ENCODE measurements around the gene CASKIN1.
A peak's percentile ranks its signal among the peaks of the same experiment; 100 is the strongest.

The CASKIN1 gene

DNA sequence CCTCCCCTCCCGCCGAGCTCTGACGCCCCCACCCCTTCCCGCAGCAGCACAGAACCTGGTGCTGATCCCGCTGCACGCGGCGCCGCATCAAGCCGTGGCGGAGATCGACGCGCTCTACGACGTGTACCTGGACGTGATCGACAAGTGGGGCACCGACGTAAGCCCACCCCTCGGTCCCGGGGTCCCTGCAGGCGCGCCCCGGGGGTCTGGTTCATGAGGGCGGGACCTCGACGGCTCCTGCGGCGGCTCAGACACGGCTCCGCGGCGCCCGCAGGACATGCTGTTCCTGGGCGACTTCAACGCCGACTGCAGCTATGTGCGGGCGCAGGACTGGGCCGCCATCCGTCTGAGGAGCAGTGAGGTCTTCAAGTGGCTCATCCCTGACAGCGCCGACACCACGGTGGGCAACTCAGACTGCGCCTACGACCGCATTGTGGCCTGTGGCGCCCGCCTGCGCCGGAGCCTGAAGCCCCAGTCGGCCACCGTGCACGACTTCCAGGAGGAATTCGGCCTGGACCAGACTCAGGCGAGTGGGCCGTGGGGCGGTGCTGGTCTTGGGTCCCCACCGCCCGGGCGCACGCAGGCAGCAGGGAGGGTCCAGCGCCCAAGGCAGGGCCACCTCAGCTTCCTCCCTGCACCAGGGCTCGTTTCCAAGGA lies 41.2 kb upstream of the CASKIN1 start:
- WGBS (ENCODE audit: insufficient coverage, insufficient read length): no CpG with 5 or more reads among the region's 65 CpGs
- H3K36me3 ChIP-seq (ENCODE audit: control insufficient read depth, insufficient read depth, low read length): peaks cover 23% of the 10 kb centered on the region
- H3K4me1 ChIP-seq (ENCODE audit: control insufficient read depth, insufficient read depth, low read length): peaks cover 4% of the 10 kb centered on the region
- H3K4me3 ChIP-seq (ENCODE audit: low read length): peak overlapping the region; percentile 19; the same call in 1 of the 2 replicates
- H3K9me3 ChIP-seq (ENCODE audit: control insufficient read depth, insufficient read depth, low read length): no peaks in the 10 kb centered on the region
- no peak overlapping the region for H3K27ac ChIP-seq (ENCODE audit: low read length)
- DNase-seq (ENCODE audit: low read depth, low spot score): no peak
- no peaks in the 10 kb centered on the region; the same call in 1 of the 2 replicates for H3K27me3 ChIP-seq (ENCODE audit: control insufficient read depth, insufficient read depth, low read length)

DNA sequence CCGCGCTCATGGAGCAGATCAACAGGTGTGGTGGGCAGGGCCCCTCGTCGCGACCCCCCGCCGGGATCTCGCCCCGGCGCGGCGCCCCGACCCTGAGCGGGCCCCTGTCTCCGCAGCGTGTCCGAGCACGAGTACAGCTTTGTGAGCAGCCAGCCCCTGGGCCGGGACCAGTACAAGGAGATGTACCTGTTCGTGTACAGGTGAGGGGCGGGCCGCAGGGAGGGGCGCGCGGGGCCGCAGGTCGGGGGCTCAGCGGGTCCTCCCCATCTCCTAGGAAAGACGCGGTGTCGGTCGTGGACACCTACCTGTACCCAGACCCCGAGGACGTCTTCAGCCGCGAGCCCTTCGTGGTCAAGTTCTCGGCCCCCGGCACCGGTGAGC lies 40.7 kb upstream of the CASKIN1 start:
- Histone ChIP-seq H3K36me3 (ENCODE audit: control insufficient read depth, insufficient read depth, low read length) (peaks cover 22% of the 10 kb centered on the region; the same call in 1 of the 2 replicates), H3K9me3 (ENCODE audit: control insufficient read depth, insufficient read depth, low read length) (no peaks in the 10 kb centered on the region), H3K27me3 (ENCODE audit: control insufficient read depth, insufficient read depth, low read length) (no peaks in the 10 kb centered on the region; the same call in 1 of the 2 replicates), H3K4me1 (ENCODE audit: control insufficient read depth, insufficient read depth, low read length) (peaks cover 4% of the 10 kb centered on the region), H3K4me3 (ENCODE audit: low read length) (peak overlapping the region; percentile 14; the same call in 1 of the 2 replicates), H3K27ac (ENCODE audit: low read length) (no peak overlapping the region)
- no peak for DNase-seq (ENCODE audit: low read depth, low spot score)
- WGBS (ENCODE audit: insufficient coverage, insufficient read length): no CpG with 5 or more reads among the region's 40 CpGs

- H3K27ac ChIP-seq (ENCODE audit: low read length): no peak within 1 kb of the TSS
- peaks cover 28% of the 10 kb centered on the region for H3K36me3 ChIP-seq (ENCODE audit: control insufficient read depth, insufficient read depth, low read length)
- H3K4me3 ChIP-seq (ENCODE audit: low read length): peak within 1 kb of the TSS; percentile 14; the same call in 1 of the 2 replicates
Observed at GRCh38 chr16:2236337-2237101, 40.1 kb upstream of the CASKIN1 start, which contains the start of gene DNASE1L2. TSS of gene DNASE1L2 (plus strand) at chr16:2236444. CDS start at chr16:2236817, 373 bp downstream.

GRCh38 chr16:2235695-2236336 lies 39.4 kb upstream of the CASKIN1 start:
- Histone ChIP-seq H3K27me3 (ENCODE audit: control insufficient read depth, insufficient read depth, low read length) (no peaks in the 10 kb centered on the region; the same call in 1 of the 2 replicates), H3K9me3 (ENCODE audit: control insufficient read depth, insufficient read depth, low read length) (no peaks in the 10 kb centered on the region), H3K4me3 (ENCODE audit: low read length) (no peak overlapping the region), H3K27ac (ENCODE audit: low read length) (no peak overlapping the region), H3K36me3 (ENCODE audit: control insufficient read depth, insufficient read depth, low read length) (peaks cover 30% of the 10 kb centered on the region), H3K4me1 (ENCODE audit: control insufficient read depth, insufficient read depth, low read length) (peaks cover 4% of the 10 kb centered on the region)
- WGBS (ENCODE audit: insufficient coverage, insufficient read length): no CpG with 5 or more reads among the region's 19 CpGs
- no peak for DNase-seq (ENCODE audit: low read depth, low spot score)

More at GRCh38 chr16:2236337-2237101, 40.1 kb upstream of the CASKIN1 start, which contains the start of gene DNASE1L2:
- Histone ChIP-seq H3K27me3 (ENCODE audit: control insufficient read depth, insufficient read depth, low read length) (no peaks in the 10 kb centered on the region; the same call in 1 of the 2 replicates), H3K4me1 (ENCODE audit: control insufficient read depth, insufficient read depth, low read length) (peaks cover 4% of the 10 kb centered on the region), H3K9me3 (ENCODE audit: control insufficient read depth, insufficient read depth, low read length) (no peaks in the 10 kb centered on the region)
- WGBS (ENCODE audit: insufficient coverage, insufficient read length): no CpG with 5 or more reads among the region's 64 CpGs
- DNase-seq (ENCODE audit: low read depth, low spot score): no peak

DNA sequence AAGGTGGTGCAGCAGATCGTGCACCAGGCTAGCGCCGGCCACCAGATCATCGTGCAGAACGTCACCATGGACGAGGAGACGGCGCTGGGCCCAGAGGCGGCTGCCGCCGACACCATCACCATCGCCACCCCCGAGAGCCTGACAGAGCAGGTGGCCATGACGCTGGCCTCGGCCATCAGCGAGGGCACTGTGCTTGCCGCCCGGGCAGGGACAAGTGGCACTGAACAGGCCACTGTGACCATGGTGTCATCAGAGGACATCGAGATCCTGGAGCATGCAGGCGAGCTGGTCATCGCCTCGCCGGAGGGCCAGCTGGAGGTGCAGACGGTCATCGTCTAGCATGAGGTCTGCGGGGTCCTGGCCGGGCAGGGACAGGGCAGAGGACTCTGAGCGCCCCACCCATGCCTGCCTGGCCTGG lies 38.8 kb upstream of the CASKIN1 start:
- H3K27me3 ChIP-seq (ENCODE audit: control insufficient read depth, insufficient read depth, low read length): no peaks in the 10 kb centered on the region; the same call in 1 of the 2 replicates
- no peak for DNase-seq (ENCODE audit: low read depth, low spot score)
- no peaks in the 10 kb centered on the region for H3K9me3 ChIP-seq (ENCODE audit: control insufficient read depth, insufficient read depth, low read length)
- H3K27ac ChIP-seq (ENCODE audit: low read length): no peak overlapping the region
- no CpG with 5 or more reads among the region's 28 CpGs for WGBS (ENCODE audit: insufficient coverage, insufficient read length)
- H3K4me1 ChIP-seq (ENCODE audit: control insufficient read depth, insufficient read depth, low read length): peaks cover 4% of the 10 kb centered on the region
- no peak overlapping the region for H3K4me3 ChIP-seq (ENCODE audit: low read length)
- H3K36me3 ChIP-seq (ENCODE audit: control insufficient read depth, insufficient read depth, low read length): peaks cover 30% of the 10 kb centered on the region

- Histone ChIP-seq H3K9me3 (ENCODE audit: control insufficient read depth, insufficient read depth, low read length) (no peaks in the 10 kb centered on the region), H3K4me1 (ENCODE audit: control insufficient read depth, insufficient read depth, low read length) (peaks cover 4% of the 10 kb centered on the region), H3K27ac (ENCODE audit: low read length) (no peak overlapping the region), H3K27me3 (ENCODE audit: control insufficient read depth, insufficient read depth, low read length) (no peaks in the 10 kb centered on the region; the same call in 1 of the 2 replicates), H3K4me3 (ENCODE audit: low read length) (no peak overlapping the region), H3K36me3 (ENCODE audit: control insufficient read depth, insufficient read depth, low read length) (peaks cover 31% of the 10 kb centered on the region)
- no peak for DNase-seq (ENCODE audit: low read depth, low spot score)
- no CpG with 5 or more reads among the region's 18 CpGs for WGBS (ENCODE audit: insufficient coverage, insufficient read length)
Observed at GRCh38 chr16:2234813-2235170, 38.4 kb upstream of the CASKIN1 start.

GRCh38 chr16:2233872-2234812 lies 37.7 kb upstream of the CASKIN1 start:
- Histone ChIP-seq H3K9me3 (ENCODE audit: control insufficient read depth, insufficient read depth, low read length) (no peaks in the 10 kb centered on the region), H3K4me1 (ENCODE audit: control insufficient read depth, insufficient read depth, low read length) (peaks cover 4% of the 10 kb centered on the region), H3K27me3 (ENCODE audit: control insufficient read depth, insufficient read depth, low read length) (no peaks in the 10 kb centered on the region; the same call in 1 of the 2 replicates), H3K27ac (ENCODE audit: low read length) (no peak overlapping the region), H3K4me3 (ENCODE audit: low read length) (no peak overlapping the region), H3K36me3 (ENCODE audit: control insufficient read depth, insufficient read depth, low read length) (peaks cover 36% of the 10 kb centered on the region)
- no peak for DNase-seq (ENCODE audit: low read depth, low spot score)
- WGBS (ENCODE audit: insufficient coverage, insufficient read length): no CpG with 5 or more reads among the region's 51 CpGs

DNA sequence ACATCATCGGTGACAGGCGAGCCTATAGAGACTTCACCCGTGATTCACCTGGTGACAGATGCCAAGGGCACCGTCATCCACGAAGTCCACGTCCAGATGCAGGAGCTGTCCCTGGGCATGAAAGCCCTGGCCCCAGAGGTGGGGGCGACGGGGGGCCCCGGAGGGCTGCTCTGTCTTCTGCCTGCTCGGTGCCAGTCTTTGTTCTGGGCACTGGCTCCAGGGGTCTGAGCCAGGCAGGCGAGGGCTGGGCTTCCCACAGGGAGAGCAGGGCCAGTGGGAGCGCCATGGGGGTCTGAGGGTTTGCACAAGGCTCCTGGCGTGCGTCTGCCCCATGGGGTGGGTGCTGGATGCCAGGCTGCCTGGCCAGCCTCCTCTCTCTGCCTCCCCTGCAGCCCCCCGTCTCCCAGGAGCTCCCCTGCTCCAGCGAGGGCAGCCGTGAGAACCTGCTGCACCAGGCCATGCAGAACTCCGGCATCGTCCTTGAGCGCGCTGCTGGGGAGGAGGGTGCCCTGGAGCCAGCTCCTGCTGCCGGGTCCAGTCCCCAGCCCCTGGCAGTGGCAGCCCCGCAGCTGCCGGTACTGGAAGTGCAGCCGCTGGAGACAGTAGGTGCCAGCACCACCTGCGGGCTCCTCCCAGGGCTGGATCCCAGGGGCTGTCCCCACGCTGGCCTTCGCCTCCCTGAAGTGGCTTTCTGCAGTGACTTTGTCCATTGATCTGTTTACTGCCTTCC lies 36.8 kb upstream of the CASKIN1 start:
- Histone ChIP-seq H3K4me1 (ENCODE audit: control insufficient read depth, insufficient read depth, low read length) (peaks cover 2% of the 10 kb centered on the region), H3K27ac (ENCODE audit: low read length) (no peak overlapping the region), H3K36me3 (ENCODE audit: control insufficient read depth, insufficient read depth, low read length) (peaks cover 36% of the 10 kb centered on the region), H3K4me3 (ENCODE audit: low read length) (no peak overlapping the region), H3K9me3 (ENCODE audit: control insufficient read depth, insufficient read depth, low read length) (no peaks in the 10 kb centered on the region), H3K27me3 (ENCODE audit: control insufficient read depth, insufficient read depth, low read length) (no peaks in the 10 kb centered on the region; the same call in 1 of the 2 replicates)
- no CpG with 5 or more reads among the region's 28 CpGs for WGBS (ENCODE audit: insufficient coverage, insufficient read length)
- DNase-seq (ENCODE audit: low read depth, low spot score): no peak
